ENCODE data around the gene PHF10. TPM values are rescaled to one million over a fixed set of nuclear protein-coding genes. Genes with fewer than 3 reads are reported as not detected.

The PHF10 gene
- total and polyA plus RNA-seq, 2 donors (not counting 1 experiment from before 2014, with no cell fraction given) = 32.9 to 74.6 TPM

DNA sequence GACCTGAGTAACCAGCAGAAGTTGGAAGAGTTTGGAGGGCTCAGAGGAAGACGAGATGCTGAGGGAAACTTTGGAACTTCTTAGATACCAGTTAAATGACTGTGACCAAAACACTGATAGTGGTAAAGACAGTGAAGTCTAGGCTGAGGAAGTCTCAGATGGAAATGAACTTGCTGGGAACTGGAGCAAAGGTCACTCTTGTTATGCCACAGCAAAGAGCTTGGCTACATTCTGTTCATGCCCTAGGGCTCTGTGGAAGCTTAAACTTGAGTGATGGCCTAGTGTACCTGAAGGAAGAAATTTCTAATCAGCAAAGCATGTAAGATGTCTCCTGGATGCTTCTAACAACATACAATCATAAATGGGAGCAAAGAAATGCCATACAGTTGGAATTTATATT lies 47.2 kb downstream of the PHF10 start:
- Histone ChIP-seq H3K36me3 (replicated peaks in 1 of 2; ENCODE audit: control extremely low read depth in 1 of 2, control insufficient read depth in 1 of 2, extremely low read depth in 1 of 2, insufficient read depth in 2 of 2, low read length in 1 of 2) (peaks cover 0 to 11% of the 10 kb centered on the region in 2 experiments), H3K27me3 (replicated peaks in 1 of 4; ENCODE audit: control extremely low read depth in 1 of 4, control insufficient read depth in 3 of 4, insufficient read depth in 4 of 4, low read length in 3 of 4) (no peaks in the 10 kb centered on the region), H3K27ac (ENCODE audit: low read length in 2 of 2) (no peak overlapping the region), H3K79me2 (ENCODE audit: control insufficient read depth, insufficient read depth, low read length) (peaks cover 2% of the 10 kb centered on the region), H3K4me1 (ENCODE audit: control insufficient read depth in 2 of 2, insufficient read depth in 2 of 2, low read length in 2 of 2) (no peaks in the 10 kb centered on the region), H3K4me3 (ENCODE audit: control extremely low read depth in 1 of 5, extremely low read depth in 1 of 5, insufficient read depth in 1 of 5, low read depth in 2 of 5, low read length in 4 of 5) (no peak overlapping the region), H3K4me2 (replicated peaks; ENCODE audit: low read depth, low read length, poor library complexity, severe bottlenecking) (no peak overlapping the region), H2AFZ (ENCODE audit: insufficient read depth, low read depth, low read length, poor library complexity, severe bottlenecking) (no peak overlapping the region), H3K9ac (ENCODE audit: low read length) (no peak overlapping the region), H4K20me1 (ENCODE audit: control insufficient read depth, insufficient read depth, low read length, poor library complexity, severe bottlenecking) (no peaks in the 10 kb centered on the region), H3K9me3 (ENCODE audit: control extremely low read depth in 1 of 3, control insufficient read depth in 2 of 3, insufficient read depth in 1 of 3, low read length in 2 of 3) (peaks cover 0 to 8% (median 2%) of the 10 kb centered on the region in 3 donors)
- Mint-ChIP-seq H3K9me3 (ENCODE audit: insufficient read depth) (peaks cover 2% of the 10 kb centered on the region), H3K27me3 (no peaks in the 10 kb centered on the region), H3K4me1 (no peaks in the 10 kb centered on the region), H3K27ac (no peak overlapping the region), H3K4me3 (no peak overlapping the region)
- intact Hi-C loops (cut with micrococcal nuclease) = no loop called here
- WGBS (ENCODE audit: insufficient coverage) = no CpG with 5 or more reads among the region's 1 CpG
- POLR2A ChIA-PET = no interaction called here
- CTCF ChIA-PET = no interaction called here
- ATAC-seq (ENCODE audit: low read depth) (no peak), DNase-seq (no peak)
- TF ChIP-seq, protein P1, sequence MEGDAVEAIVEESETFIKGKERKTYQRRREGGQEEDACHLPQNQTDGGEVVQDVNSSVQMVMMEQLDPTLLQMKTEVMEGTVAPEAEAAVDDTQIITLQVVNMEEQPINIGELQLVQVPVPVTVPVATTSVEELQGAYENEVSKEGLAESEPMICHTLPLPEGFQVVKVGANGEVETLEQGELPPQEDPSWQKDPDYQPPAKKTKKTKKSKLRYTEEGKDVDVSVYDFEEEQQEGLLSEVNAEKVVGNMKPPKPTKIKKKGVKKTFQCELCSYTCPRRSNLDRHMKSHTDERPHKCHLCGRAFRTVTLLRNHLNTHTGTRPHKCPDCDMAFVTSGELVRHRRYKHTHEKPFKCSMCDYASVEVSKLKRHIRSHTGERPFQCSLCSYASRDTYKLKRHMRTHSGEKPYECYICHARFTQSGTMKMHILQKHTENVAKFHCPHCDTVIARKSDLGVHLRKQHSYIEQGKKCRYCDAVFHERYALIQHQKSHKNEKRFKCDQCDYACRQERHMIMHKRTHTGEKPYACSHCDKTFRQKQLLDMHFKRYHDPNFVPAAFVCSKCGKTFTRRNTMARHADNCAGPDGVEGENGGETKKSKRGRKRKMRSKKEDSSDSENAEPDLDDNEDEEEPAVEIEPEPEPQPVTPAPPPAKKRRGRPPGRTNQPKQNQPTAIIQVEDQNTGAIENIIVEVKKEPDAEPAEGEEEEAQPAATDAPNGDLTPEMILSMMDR (IDR thresholded peaks at IDR 0.05) = no peak
- no peak for TF ChIP-seq EZH2 (IDR thresholded peaks at IDR 0.05; ENCODE audit: borderline replicate concordance, insufficient read depth, low read depth, low read length, poor library complexity, severe bottlenecking)

DNA sequence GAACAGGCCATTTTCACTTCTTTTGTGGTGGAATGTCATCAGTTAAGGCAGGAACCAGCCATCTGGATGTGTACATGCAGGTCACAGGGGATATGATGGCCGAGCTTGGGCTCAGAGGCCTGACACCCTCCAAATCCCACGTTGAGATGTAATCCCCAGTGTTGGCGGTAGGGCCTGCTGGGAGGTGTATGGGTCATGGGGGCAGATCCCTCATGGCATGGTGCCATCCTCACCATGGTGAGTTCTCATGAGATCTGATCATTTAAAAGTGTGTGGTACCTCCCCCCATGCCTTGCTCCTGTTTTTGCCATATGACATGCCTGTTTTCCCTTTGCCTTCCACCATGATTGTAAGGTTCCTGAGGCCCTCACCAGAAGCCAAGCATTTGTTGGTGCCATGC lies 49.3 kb downstream of the PHF10 start:
- H3K79me2 ChIP-seq (ENCODE audit: control insufficient read depth, insufficient read depth, low read length) = no peaks in the 10 kb centered on the region
- H3K9ac ChIP-seq (ENCODE audit: low read length) = no peak overlapping the region
- Mint-ChIP-seq H3K27ac (no peak overlapping the region), H3K4me1 (no peaks in the 10 kb centered on the region), H3K27me3 (no peaks in the 10 kb centered on the region), H3K4me3 (no peak overlapping the region), H3K9me3 (ENCODE audit: insufficient read depth) (no peaks in the 10 kb centered on the region)
- H3K4me1 ChIP-seq (ENCODE audit: control insufficient read depth in 2 of 2, insufficient read depth in 2 of 2, low read length in 2 of 2) = no peaks in the 10 kb centered on the region
- intact Hi-C loops (cut with micrococcal nuclease) = no loop called here
- no peak overlapping the region for H3K4me3 ChIP-seq (ENCODE audit: control extremely low read depth in 1 of 5, extremely low read depth in 1 of 5, insufficient read depth in 1 of 5, low read depth in 2 of 5, low read length in 4 of 5)
- TF ChIP-seq, protein P1 (IDR thresholded peaks at IDR 0.05) = no peak
- TF ChIP-seq EZH2 (IDR thresholded peaks at IDR 0.05; ENCODE audit: borderline replicate concordance, insufficient read depth, low read depth, low read length, poor library complexity, severe bottlenecking) = no peak
- no peaks in the 10 kb centered on the region for H4K20me1 ChIP-seq (ENCODE audit: control insufficient read depth, insufficient read depth, low read length, poor library complexity, severe bottlenecking)
- ATAC-seq (ENCODE audit: low read depth) (no peak), DNase-seq (no peak)
- no peak overlapping the region for H2AFZ ChIP-seq (ENCODE audit: insufficient read depth, low read depth, low read length, poor library complexity, severe bottlenecking)
- no peaks in the 10 kb centered on the region for H3K9me3 ChIP-seq (ENCODE audit: control extremely low read depth in 1 of 3, control insufficient read depth in 2 of 3, insufficient read depth in 1 of 3, low read length in 2 of 3)
- no peaks in the 10 kb centered on the region for H3K27me3 ChIP-seq (replicated peaks in 1 of 4; ENCODE audit: control extremely low read depth in 1 of 4, control insufficient read depth in 3 of 4, insufficient read depth in 4 of 4, low read length in 3 of 4)
- WGBS (ENCODE audit: insufficient coverage) = 100% methylated on average over 3 of the region's 3 CpGs
- peaks cover 0 to 22% of the 10 kb centered on the region in 2 experiments for H3K36me3 ChIP-seq (replicated peaks in 1 of 2; ENCODE audit: control extremely low read depth in 1 of 2, control insufficient read depth in 1 of 2, extremely low read depth in 1 of 2, insufficient read depth in 2 of 2, low read length in 1 of 2)
- H3K27ac ChIP-seq (ENCODE audit: low read length in 2 of 2) = no peak overlapping the region
- H3K4me2 ChIP-seq (replicated peaks; ENCODE audit: low read depth, low read length, poor library complexity, severe bottlenecking) = no peak overlapping the region
- POLR2A ChIA-PET = no interaction called here
- CTCF ChIA-PET = no interaction called here
